ENCODE data around the gene MINDY1.

MINDY1 gene

DNA sequence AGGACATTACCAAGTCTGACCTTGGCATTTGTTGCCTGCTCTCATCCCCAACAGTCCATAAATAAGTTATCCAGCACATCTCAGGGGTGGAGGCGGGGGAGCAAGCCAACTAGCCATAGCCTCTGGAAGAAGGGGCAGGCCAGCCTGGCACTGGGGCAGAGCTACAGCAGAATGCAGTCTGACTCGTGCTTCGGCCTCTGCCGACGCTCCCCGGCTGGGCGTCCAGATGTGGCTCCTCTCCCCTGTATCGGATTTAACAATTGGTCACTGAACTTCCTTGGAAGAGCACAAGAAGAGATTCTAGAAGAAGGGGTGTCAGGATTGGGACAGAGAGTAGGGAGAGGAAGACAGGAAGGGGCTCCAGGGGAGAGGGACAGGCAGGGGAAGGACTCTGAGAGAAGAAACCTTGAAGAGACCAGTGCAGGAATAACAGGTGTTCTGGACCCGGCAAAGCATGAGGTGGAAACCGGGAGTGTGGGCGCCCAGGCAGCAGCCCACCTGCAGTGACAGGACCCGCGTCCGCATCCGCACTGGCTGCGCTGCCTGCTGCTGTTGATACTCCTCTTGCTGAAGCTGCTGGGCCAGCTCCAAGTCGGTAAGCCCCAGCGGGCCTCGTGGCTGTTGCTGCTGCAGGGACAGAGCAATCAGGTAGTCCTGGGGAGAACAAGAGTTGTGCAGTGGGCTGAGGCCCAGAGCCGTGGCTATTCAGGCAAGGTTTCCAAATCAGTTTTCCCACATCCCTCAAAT is 9.4 kb downstream of the MINDY1 start:
- no peak overlapping the region for H2AFZ ChIP-seq (ENCODE audit: low read length)
- H3K36me3 ChIP-seq (replicated peaks in 1 of 2; ENCODE audit: control insufficient read depth in 2 of 2, insufficient read depth in 2 of 2, low read length in 2 of 2), result peaks cover 9 to 27% of the 10 kb centered on the region in 2 donors
- no peak overlapping the region for H3K18ac ChIP-seq (ENCODE audit: low read length)
- H4K91ac ChIP-seq (ENCODE audit: low read depth, low read length, poor library complexity), result no peak overlapping the region
- H3K4me2 ChIP-seq (ENCODE audit: insufficient read depth, low read length, poor library complexity, severe bottlenecking), result no peak overlapping the region
- H2BK12ac ChIP-seq (ENCODE audit: low read length), result no peak overlapping the region
- no peaks in the 10 kb centered on the region for H3K27me3 ChIP-seq (ENCODE audit: control insufficient read depth in 3 of 3, insufficient read depth in 3 of 3, low read depth in 1 of 3, low read length in 3 of 3)
- no peak overlapping the region for H2BK5ac ChIP-seq (ENCODE audit: low read length)
- H2AK5ac ChIP-seq (ENCODE audit: low read depth, low read length), result no peak overlapping the region
- H3K27ac ChIP-seq (replicated peaks; ENCODE audit: low read length), result no peak overlapping the region
- H2BK120ac ChIP-seq (ENCODE audit: low read depth, low read length), result no peak overlapping the region
- no peaks in the 10 kb centered on the region for H3K79me1 ChIP-seq (ENCODE audit: low read depth, low read length)
- no peak overlapping the region for H3K4ac ChIP-seq (ENCODE audit: low read length)
- DNase-seq (ENCODE audit: low spot score), result no peak
- no peak overlapping the region for H3K14ac ChIP-seq (ENCODE audit: low read length)
- no peak overlapping the region for H2BK15ac ChIP-seq (ENCODE audit: low read length)
- no peaks in the 10 kb centered on the region for H3K9me3 ChIP-seq (replicated peaks in 1 of 2; ENCODE audit: control insufficient read depth in 2 of 2, insufficient read depth in 1 of 2, low read depth in 1 of 2, low read length in 2 of 2)
- no CpG with 5 or more reads among the region's 20 CpGs for WGBS, 2 donors (ENCODE audit: extremely low coverage in 2 of 2, insufficient read length in 2 of 2, insufficient replicate concordance in 1 of 2)
- H3K4me3 ChIP-seq (ENCODE audit: low read length in 2 of 2), result no peak overlapping the region
- peaks cover 0 to 2% of the 10 kb centered on the region in 2 donors for H3K4me1 ChIP-seq (ENCODE audit: control insufficient read depth in 2 of 2, insufficient read depth in 1 of 2, low read depth in 1 of 2, low read length in 2 of 2)
- H4K8ac ChIP-seq (ENCODE audit: low read depth, low read length), result no peak overlapping the region
- H3K9ac ChIP-seq (ENCODE audit: low read depth, low read length, poor library complexity), result no peak overlapping the region
- H3K23ac ChIP-seq (ENCODE audit: low read depth, low read length, poor library complexity), result peak overlapping the region; percentile 14

DNA sequence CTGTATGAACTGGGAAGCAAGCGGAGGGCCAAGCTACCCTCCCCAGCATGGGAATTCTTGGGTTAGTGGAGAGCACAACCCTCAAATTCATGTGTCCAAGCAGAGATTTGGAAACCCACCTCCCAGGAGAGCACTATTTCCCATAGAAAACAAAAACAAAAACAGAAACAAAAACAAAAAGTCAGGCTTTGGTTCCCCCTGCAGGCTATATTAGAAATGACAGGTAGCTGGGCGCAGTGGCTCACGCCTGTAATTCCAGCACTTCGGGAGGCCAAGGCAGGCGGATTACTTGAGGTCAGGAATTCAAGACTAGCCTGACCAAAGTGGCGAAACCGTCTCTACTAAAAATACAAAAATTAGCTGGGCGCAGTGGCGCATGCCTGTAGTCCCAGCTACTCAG is 10.8 kb downstream of the MINDY1 start:
- no CpG with 5 or more reads among the region's 9 CpGs for WGBS, 2 donors (ENCODE audit: extremely low coverage in 2 of 2, insufficient read length in 2 of 2, insufficient replicate concordance in 1 of 2)
- Histone ChIP-seq H3K27ac (replicated peaks; ENCODE audit: low read length) (no peak overlapping the region), H4K8ac (ENCODE audit: low read depth, low read length) (no peak overlapping the region), H3K4me1 (ENCODE audit: control insufficient read depth in 2 of 2, insufficient read depth in 1 of 2, low read depth in 1 of 2, low read length in 2 of 2) (peaks cover 0 to 2% of the 10 kb centered on the region in 2 donors), H3K9me3 (replicated peaks in 1 of 2; ENCODE audit: control insufficient read depth in 2 of 2, insufficient read depth in 1 of 2, low read depth in 1 of 2, low read length in 2 of 2) (no peaks in the 10 kb centered on the region), H3K18ac (ENCODE audit: low read length) (no peak overlapping the region), H2BK5ac (ENCODE audit: low read length) (no peak overlapping the region), H3K79me1 (ENCODE audit: low read depth, low read length) (no peaks in the 10 kb centered on the region), H3K4ac (ENCODE audit: low read length) (no peak overlapping the region), H2BK120ac (ENCODE audit: low read depth, low read length) (no peak overlapping the region), H3K27me3 (ENCODE audit: control insufficient read depth in 3 of 3, insufficient read depth in 3 of 3, low read depth in 1 of 3, low read length in 3 of 3) (no peaks in the 10 kb centered on the region), H2BK12ac (ENCODE audit: low read length) (no peak overlapping the region), H3K14ac (ENCODE audit: low read length) (no peak overlapping the region), H3K9ac (ENCODE audit: low read depth, low read length, poor library complexity) (no peak overlapping the region), H2AFZ (ENCODE audit: low read length) (peak overlapping the region; percentile 54), H2AK5ac (ENCODE audit: low read depth, low read length) (no peak overlapping the region), H3K23ac (ENCODE audit: low read depth, low read length, poor library complexity) (no peak overlapping the region), H3K4me3 (ENCODE audit: low read length in 2 of 2) (no peak overlapping the region), H3K36me3 (replicated peaks in 1 of 2; ENCODE audit: control insufficient read depth in 2 of 2, insufficient read depth in 2 of 2, low read length in 2 of 2) (peaks cover 9 to 23% of the 10 kb centered on the region in 2 donors), H3K4me2 (ENCODE audit: insufficient read depth, low read length, poor library complexity, severe bottlenecking) (no peak overlapping the region), H4K91ac (ENCODE audit: low read depth, low read length, poor library complexity) (no peak overlapping the region), H2BK15ac (ENCODE audit: low read length) (no peak overlapping the region)
- no peak for DNase-seq (ENCODE audit: low spot score)

GRCh38 chr1:150995460-150995859 is 11.2 kb downstream of the MINDY1 start:
- no peaks in the 10 kb centered on the region for H3K79me1 ChIP-seq (ENCODE audit: low read depth, low read length)
- H4K8ac ChIP-seq (ENCODE audit: low read depth, low read length), result no peak overlapping the region
- H2BK5ac ChIP-seq (ENCODE audit: low read length), result no peak overlapping the region
- H3K36me3 ChIP-seq (replicated peaks in 1 of 2; ENCODE audit: control insufficient read depth in 2 of 2, insufficient read depth in 2 of 2, low read length in 2 of 2), result peaks cover 9 to 23% of the 10 kb centered on the region in 2 donors
- no peak overlapping the region for H2BK12ac ChIP-seq (ENCODE audit: low read length)
- H3K18ac ChIP-seq (ENCODE audit: low read length), result no peak overlapping the region
- H3K14ac ChIP-seq (ENCODE audit: low read length), result no peak overlapping the region
- no peak overlapping the region for H3K9ac ChIP-seq (ENCODE audit: low read depth, low read length, poor library complexity)
- peaks cover 0 to 2% of the 10 kb centered on the region in 2 donors for H3K4me1 ChIP-seq (ENCODE audit: control insufficient read depth in 2 of 2, insufficient read depth in 1 of 2, low read depth in 1 of 2, low read length in 2 of 2)
- no peak overlapping the region for H4K91ac ChIP-seq (ENCODE audit: low read depth, low read length, poor library complexity)
- H3K27me3 ChIP-seq (ENCODE audit: control insufficient read depth in 3 of 3, insufficient read depth in 3 of 3, low read depth in 1 of 3, low read length in 3 of 3), result no peaks in the 10 kb centered on the region
- H3K23ac ChIP-seq (ENCODE audit: low read depth, low read length, poor library complexity), result no peak overlapping the region
- no CpG with 5 or more reads among the region's 4 CpGs for WGBS, 2 donors (ENCODE audit: extremely low coverage in 2 of 2, insufficient read length in 2 of 2, insufficient replicate concordance in 1 of 2)
- DNase-seq (ENCODE audit: low spot score), result no peak
- H2AFZ ChIP-seq (ENCODE audit: low read length), result peak overlapping the region; percentile 54
- no peak overlapping the region for H3K4me2 ChIP-seq (ENCODE audit: insufficient read depth, low read length, poor library complexity, severe bottlenecking)
- H2BK120ac ChIP-seq (ENCODE audit: low read depth, low read length), result no peak overlapping the region
- H2AK5ac ChIP-seq (ENCODE audit: low read depth, low read length), result no peak overlapping the region
- H3K9me3 ChIP-seq (replicated peaks in 1 of 2; ENCODE audit: control insufficient read depth in 2 of 2, insufficient read depth in 1 of 2, low read depth in 1 of 2, low read length in 2 of 2), result no peaks in the 10 kb centered on the region
- no peak overlapping the region for H3K4ac ChIP-seq (ENCODE audit: low read length)
- no peak overlapping the region for H2BK15ac ChIP-seq (ENCODE audit: low read length)
- no peak overlapping the region for H3K27ac ChIP-seq (replicated peaks; ENCODE audit: low read length)
- no peak overlapping the region for H3K4me3 ChIP-seq (ENCODE audit: low read length in 2 of 2)

DNA sequence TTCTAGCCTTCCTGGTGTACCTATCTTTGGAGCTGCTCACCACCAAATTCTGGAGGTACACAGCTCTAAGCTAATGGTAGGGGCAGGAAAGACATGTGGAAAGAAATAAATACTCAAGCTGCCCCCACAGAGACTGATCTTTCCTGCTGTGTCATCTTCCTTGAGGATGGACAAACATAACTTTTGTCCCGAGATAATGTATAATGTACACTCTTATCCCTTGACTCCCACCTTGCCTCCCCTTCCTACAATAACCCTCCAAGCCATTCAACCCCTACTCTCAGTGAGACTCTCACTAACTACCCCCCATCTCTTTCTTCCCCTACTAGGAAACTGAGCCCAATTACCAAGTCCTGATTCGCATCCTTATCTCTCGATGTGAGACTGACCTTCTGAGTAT is 12.5 kb downstream of the MINDY1 start:
- Histone ChIP-seq H3K4ac (ENCODE audit: low read length) (no peak overlapping the region), H3K36me3 (replicated peaks in 1 of 2; ENCODE audit: control insufficient read depth in 2 of 2, insufficient read depth in 2 of 2, low read length in 2 of 2) (peaks cover 9 to 18% of the 10 kb centered on the region in 2 donors), H3K4me3 (ENCODE audit: low read length in 2 of 2) (no peak overlapping the region), H3K9ac (ENCODE audit: low read depth, low read length, poor library complexity) (no peak overlapping the region), H2BK12ac (ENCODE audit: low read length) (no peak overlapping the region), H3K4me2 (ENCODE audit: insufficient read depth, low read length, poor library complexity, severe bottlenecking) (no peak overlapping the region), H2BK5ac (ENCODE audit: low read length) (no peak overlapping the region), H2AFZ (ENCODE audit: low read length) (no peak overlapping the region), H2BK120ac (ENCODE audit: low read depth, low read length) (no peak overlapping the region), H3K14ac (ENCODE audit: low read length) (no peak overlapping the region), H3K79me1 (ENCODE audit: low read depth, low read length) (no peaks in the 10 kb centered on the region), H2BK15ac (ENCODE audit: low read length) (no peak overlapping the region), H3K18ac (ENCODE audit: low read length) (no peak overlapping the region), H3K27me3 (ENCODE audit: control insufficient read depth in 3 of 3, insufficient read depth in 3 of 3, low read depth in 1 of 3, low read length in 3 of 3) (no peaks in the 10 kb centered on the region), H3K27ac (replicated peaks; ENCODE audit: low read length) (no peak overlapping the region), H2AK5ac (ENCODE audit: low read depth, low read length) (no peak overlapping the region), H3K23ac (ENCODE audit: low read depth, low read length, poor library complexity) (no peak overlapping the region), H3K4me1 (ENCODE audit: control insufficient read depth in 2 of 2, insufficient read depth in 1 of 2, low read depth in 1 of 2, low read length in 2 of 2) (peaks cover 0 to 2% of the 10 kb centered on the region in 2 donors), H4K91ac (ENCODE audit: low read depth, low read length, poor library complexity) (no peak overlapping the region), H4K8ac (ENCODE audit: low read depth, low read length) (no peak overlapping the region), H3K9me3 (replicated peaks in 1 of 2; ENCODE audit: control insufficient read depth in 2 of 2, insufficient read depth in 1 of 2, low read depth in 1 of 2, low read length in 2 of 2) (no peaks in the 10 kb centered on the region)
- DNase-seq (ENCODE audit: low spot score), result no peak
- no CpG with 5 or more reads among the region's 3 CpGs for WGBS, 2 donors (ENCODE audit: extremely low coverage in 2 of 2, insufficient read length in 2 of 2, insufficient replicate concordance in 1 of 2)
